Testis (tissue), 3 donors: ENCODE data around the gene DPYD. TPM values are rescaled to one million over a fixed set of nuclear protein-coding genes. Genes with fewer than 3 reads are reported as not detected.

Experiments
- DNase-seq: peaks from one replicate; pipeline ENCODE4 v3.0.0-alpha.2; 2019
- H3K27ac ChIP-seq, 2 donors: fragments of 200-600 bp; sonication (generic); one replicate each; pipeline ENCODE4 v1.5.1; 2019
- H3K27me3 ChIP-seq: fragments of 200-600 bp; sonication (generic); one replicate; pipeline ENCODE4 v1.5.1; 2019
- H3K36me3 ChIP-seq: fragments of 200-600 bp; sonication (generic); one replicate; pipeline ENCODE4 v1.5.1; 2017; ENCODE audit warnings: low read depth; ENCODE audit errors: missing control alignments
- H3K4me1 ChIP-seq: fragments of 200-600 bp; sonication (generic); one replicate; pipeline ENCODE4 v1.5.1; 2019
- H3K4me3 ChIP-seq, 2 donors: fragments of 200-600 bp; sonication (generic); one replicate each; pipeline ENCODE4 v1.5.1; 2017 to 2019
- H3K9me3 ChIP-seq: fragments of 200-600 bp; sonication (generic); one replicate; pipeline ENCODE4 v1.5.1; 2017
- POLR2A ChIP-seq: fragments of 450-650 bp; IDR thresholded peaks from one replicate; pipeline ENCODE4 v1.6.1; 2017; ENCODE audit warnings: antibody characterized with exemption, mild to moderate bottlenecking, moderate library complexity
- WGBS, 2 donors: methylation state at CpG; one replicate each; pipeline ENCODE4 v1.1.5; 2018; 5-methylcytosine and 5-hydroxymethylcytosine counted together
- intact Hi-C: fragments of 100-400 bp; cut with DNase I; formaldehyde crosslinking; loops from one replicate; pipeline ENCODE4 v1.15.1; 2023; ENCODE audit warnings: low total_unique reads
- polyA plus RNA-seq: library from polyadenylated mRNA; stranded (reverse); fragments of 350-450 nt; fragmentation: Illumina TruSeq; extraction: RNeasy Lipid Tissue Mini Kit (QIAGEN cat#74804); gene quantifications from one replicate; pipeline ENCODE4 v1.2.3, GENCODE V29; 2014; ENCODE audit warnings: low read depth, low replicate concordance; ENCODE audit not compliant: insufficient read depth
- total RNA-seq, 2 donors: library from RNA; depleted of rRNA; stranded (reverse); fragments of >200 nt; gene quantifications; one replicate each; pipeline ENCODE4 v1.2.3, GENCODE V29; 2016
- TF ChIP-seq, protein P1 (sequence below), 3 experiments: fragments of 450-650 bp in 2 of 3; fragments of 200-600 bp in 1 of 3; sonication (generic) in 1 of 3; IDR thresholded peaks; one replicate each; pipeline ENCODE4 v1.5.1; 2016 to 2019; ENCODE audit warnings: antibody characterized with exemption in 3 of 3, mild to moderate bottlenecking in 2 of 3, moderate library complexity in 1 of 3

The DPYD gene
- total and polyA plus RNA-seq, 3 donors from 2014 or later, result 6.7 to 14.7 (median 11.5) TPM

DNA sequence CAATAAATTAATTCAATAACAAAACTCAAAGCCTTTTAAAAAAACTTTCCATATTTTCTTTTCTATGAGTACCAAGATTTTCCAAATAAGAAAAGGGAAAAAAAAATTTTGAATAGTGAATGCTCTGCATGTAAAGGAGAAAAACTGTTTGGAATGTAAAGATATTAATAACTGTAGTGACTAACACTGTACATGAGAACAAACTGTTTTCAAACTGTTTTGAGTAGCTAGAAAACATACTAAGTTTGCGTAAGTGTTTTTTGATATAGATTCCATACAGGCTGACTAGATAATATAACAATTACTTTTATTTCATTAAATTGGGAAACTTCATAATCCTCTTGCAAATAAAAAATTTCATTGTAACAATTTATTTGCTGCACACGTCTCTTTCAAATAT, 150.5 kb downstream of the DPYD start:
- H3K4me3 ChIP-seq, result no peak overlapping the region
- 83 to 85% methylated on average over 2 of the region's 2 CpGs for WGBS, 2 donors
- intact Hi-C loops, result no loop called here
- DNase-seq, result no peak
- no peaks in the 10 kb centered on the region for H3K27me3 ChIP-seq
- TF ChIP-seq POLR2A, result no peak
- TF ChIP-seq, protein P1, sequence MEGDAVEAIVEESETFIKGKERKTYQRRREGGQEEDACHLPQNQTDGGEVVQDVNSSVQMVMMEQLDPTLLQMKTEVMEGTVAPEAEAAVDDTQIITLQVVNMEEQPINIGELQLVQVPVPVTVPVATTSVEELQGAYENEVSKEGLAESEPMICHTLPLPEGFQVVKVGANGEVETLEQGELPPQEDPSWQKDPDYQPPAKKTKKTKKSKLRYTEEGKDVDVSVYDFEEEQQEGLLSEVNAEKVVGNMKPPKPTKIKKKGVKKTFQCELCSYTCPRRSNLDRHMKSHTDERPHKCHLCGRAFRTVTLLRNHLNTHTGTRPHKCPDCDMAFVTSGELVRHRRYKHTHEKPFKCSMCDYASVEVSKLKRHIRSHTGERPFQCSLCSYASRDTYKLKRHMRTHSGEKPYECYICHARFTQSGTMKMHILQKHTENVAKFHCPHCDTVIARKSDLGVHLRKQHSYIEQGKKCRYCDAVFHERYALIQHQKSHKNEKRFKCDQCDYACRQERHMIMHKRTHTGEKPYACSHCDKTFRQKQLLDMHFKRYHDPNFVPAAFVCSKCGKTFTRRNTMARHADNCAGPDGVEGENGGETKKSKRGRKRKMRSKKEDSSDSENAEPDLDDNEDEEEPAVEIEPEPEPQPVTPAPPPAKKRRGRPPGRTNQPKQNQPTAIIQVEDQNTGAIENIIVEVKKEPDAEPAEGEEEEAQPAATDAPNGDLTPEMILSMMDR (IDR thresholded peaks at IDR 0.05), result no peak
- H3K27ac ChIP-seq, result no peak overlapping the region
- no peaks in the 10 kb centered on the region for H3K4me1 ChIP-seq
- H3K36me3 ChIP-seq, result no peaks in the 10 kb centered on the region
- H3K9me3 ChIP-seq, result no peaks in the 10 kb centered on the region

DNA sequence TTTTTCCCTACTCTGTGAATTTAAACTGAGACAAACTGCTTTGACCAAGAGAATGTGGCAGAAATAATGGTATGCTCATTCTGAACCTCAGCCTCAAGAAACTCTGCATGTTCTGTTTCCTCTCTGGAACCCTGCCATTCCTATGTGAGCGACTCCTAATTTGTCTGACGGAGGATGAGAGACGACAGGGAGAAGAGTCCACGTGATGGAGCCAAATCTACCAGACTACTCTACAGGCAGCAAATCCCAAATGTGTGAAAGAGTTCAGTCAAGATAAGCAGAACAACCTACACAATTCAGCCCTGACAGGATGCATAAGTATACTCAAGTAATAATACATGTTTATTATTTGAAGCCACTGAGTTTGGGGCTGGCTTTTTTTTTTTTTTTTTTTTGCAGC, 153.5 kb downstream of the DPYD start:
- no peak for DNase-seq
- TF ChIP-seq, protein P1 (IDR thresholded peaks at IDR 0.05), result no peak
- no peak for TF ChIP-seq POLR2A
- H3K4me3 ChIP-seq, result no peak overlapping the region
- H3K27ac ChIP-seq, result no peak overlapping the region
- H3K27me3 ChIP-seq, result no peaks in the 10 kb centered on the region
- H3K9me3 ChIP-seq, result no peaks in the 10 kb centered on the region
- H3K36me3 ChIP-seq, result no peaks in the 10 kb centered on the region
- no peaks in the 10 kb centered on the region for H3K4me1 ChIP-seq
- 57 to 82% methylated on average over 4 of the region's 4 CpGs for WGBS, 2 donors
- intact Hi-C loops, result no loop called here

DNA sequence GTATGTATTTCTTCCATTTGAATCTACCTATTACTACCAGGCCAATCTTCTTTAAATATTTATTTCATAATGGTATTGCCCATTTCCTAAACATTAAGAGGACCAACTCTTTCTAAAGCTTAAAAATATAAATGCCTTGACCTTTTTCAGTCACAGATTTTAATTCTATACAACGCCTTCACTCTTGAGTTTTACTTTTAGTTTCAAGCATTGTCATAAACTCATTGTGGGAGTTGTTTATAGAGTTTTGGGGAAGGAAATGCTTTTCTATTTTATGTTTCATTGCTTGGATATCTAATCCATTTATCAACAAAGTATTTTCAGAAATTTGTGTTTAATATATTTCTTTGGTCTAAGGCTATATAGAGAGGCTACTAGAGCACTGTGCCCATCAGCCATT, 155.8 kb downstream of the DPYD start:
- no peaks in the 10 kb centered on the region for H3K9me3 ChIP-seq
- no peak for DNase-seq
- WGBS, 2 donors, result 91 to 93% methylated on average over 1 of the region's 1 CpG
- no peaks in the 10 kb centered on the region for H3K36me3 ChIP-seq
- H3K27me3 ChIP-seq, result no peaks in the 10 kb centered on the region
- intact Hi-C loops, result no loop called here
- no peak overlapping the region for H3K4me3 ChIP-seq
- TF ChIP-seq POLR2A, result no peak
- TF ChIP-seq, protein P1 (IDR thresholded peaks at IDR 0.05), result no peak
- no peaks in the 10 kb centered on the region for H3K4me1 ChIP-seq
- H3K27ac ChIP-seq, result no peak overlapping the region

DNA sequence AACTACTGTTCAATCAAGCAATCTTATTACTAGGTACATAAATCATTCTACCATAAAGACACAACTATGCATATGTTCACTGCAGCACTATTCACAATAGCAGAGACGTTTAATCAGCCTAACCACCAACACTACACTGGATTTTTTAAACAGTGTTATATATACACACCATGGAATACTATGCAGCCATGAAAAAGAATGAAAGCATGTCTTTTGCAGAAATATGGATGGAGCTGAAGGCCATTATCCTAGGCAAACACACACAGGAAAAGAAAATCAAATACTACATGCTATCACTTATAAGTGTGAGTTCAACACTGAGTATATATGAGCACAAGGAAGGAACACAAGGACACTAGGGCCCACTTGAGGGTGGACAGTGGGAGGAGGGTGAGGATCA, 159.2 kb downstream of the DPYD start:
- no peak for TF ChIP-seq POLR2A
- TF ChIP-seq, protein P1 (IDR thresholded peaks at IDR 0.05), result no peak
- no peak for DNase-seq
- Histone ChIP-seq H3K4me1 (peaks cover 8% of the 10 kb centered on the region), H3K36me3 (no peaks in the 10 kb centered on the region), H3K9me3 (no peaks in the 10 kb centered on the region), H3K27me3 (no peaks in the 10 kb centered on the region), H3K4me3 (no peak overlapping the region), H3K27ac (no peak overlapping the region)
- intact Hi-C loops, result no loop called here
- 97 to 100% methylated on average over 1 of the region's 1 CpG for WGBS, 2 donors

DNA sequence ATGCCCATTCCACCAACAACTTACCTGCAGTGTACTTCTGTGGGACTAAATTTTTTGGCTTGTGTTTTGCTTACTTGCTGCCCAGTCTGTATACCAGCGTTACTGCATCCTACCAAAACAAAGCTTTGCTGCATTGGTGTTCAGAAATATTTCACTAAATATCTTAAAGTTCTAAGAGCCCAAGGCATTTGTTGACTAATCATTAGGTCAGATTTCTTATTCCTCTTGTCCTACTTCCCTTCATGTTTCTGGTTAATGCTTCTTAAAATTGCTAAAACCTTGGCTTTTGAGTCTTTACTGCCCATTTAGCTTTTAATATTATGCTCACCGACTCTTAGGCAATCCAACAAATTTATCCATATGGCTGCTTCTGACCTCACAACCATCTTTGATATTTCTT, 161.8 kb downstream of the DPYD start:
- Histone ChIP-seq H3K36me3 (no peaks in the 10 kb centered on the region), H3K4me1 (peaks cover 8% of the 10 kb centered on the region), H3K27me3 (no peaks in the 10 kb centered on the region), H3K27ac (no peak overlapping the region), H3K9me3 (no peaks in the 10 kb centered on the region), H3K4me3 (no peak overlapping the region)
- no peak for DNase-seq
- WGBS, 2 donors, result 72 to 77% methylated on average over 2 of the region's 2 CpGs
- intact Hi-C loops, result no loop called here
- TF ChIP-seq, protein P1 (IDR thresholded peaks at IDR 0.05), result no peak
- TF ChIP-seq POLR2A, result no peak
